GM18511 (cell line): Measurements from ENCODE around the gene C22orf15.
A peak's percentile ranks its signal among the peaks of the same experiment; 100 is the strongest.
"Not testable (repeated sequence)": the region's sequence is repeated elsewhere in the genome, so short reads cannot be mapped to it uniquely, and the experiment has no call there.

Experiments used
- ATAC-seq: cut with Tn5 transposase; IDR thresholded peaks from one replicate; pipeline ENCODE4 v1.9.1; 2021; ENCODE audit warnings: mild to moderate bottlenecking, moderate library complexity; ENCODE audit not compliant: unreplicated experiment

The C22orf15 gene, protein sequence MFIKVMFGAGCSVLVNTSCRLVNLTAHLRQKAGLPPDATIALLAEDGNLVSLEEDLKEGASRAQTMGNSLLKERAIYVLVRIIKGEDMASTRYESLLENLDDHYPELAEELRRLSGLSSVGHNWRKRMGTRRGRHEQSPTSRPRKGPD

DNA sequence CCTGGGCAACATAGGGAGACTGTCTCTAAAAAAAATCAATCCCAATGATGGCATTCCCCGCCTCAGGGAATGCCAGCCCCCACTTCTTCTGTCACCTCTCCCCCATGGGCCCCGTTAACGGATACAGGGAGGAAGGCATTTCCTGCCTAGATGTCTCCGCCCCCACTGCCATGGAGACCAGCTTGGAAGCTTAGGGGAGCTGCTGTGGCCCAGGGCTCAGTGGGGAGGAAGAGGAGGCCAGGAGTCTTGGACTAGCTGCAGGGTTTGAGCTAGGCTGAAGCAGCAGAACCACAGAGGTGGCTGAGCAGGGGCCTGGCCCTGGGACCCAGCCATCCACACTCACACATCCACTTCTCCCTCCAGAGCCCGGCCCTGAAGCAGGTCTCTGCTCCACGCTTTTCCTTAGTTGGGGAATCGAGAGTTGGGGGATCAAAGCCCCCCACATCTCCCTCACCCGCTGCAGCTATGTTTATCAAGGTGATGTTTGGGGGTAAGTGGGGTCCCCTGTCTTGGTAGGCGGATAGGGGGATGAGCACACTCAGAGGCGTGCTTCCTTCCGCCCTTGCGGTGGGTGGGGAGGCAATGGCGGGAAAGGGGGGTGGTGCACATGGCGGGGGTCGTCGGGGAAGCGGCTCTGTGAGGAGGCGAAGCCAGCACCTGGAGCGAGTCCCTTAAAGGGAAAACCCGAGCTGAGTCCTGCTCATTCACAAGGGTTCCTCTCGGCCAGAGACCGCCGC is at the start of gene C22orf15:
C22orf15 (plus strand) TSS at position 149 of the 737 bp plus-strand sequence; CDS start at position 466, 317 bp downstream.
- ATAC-seq: no peak

DNA sequence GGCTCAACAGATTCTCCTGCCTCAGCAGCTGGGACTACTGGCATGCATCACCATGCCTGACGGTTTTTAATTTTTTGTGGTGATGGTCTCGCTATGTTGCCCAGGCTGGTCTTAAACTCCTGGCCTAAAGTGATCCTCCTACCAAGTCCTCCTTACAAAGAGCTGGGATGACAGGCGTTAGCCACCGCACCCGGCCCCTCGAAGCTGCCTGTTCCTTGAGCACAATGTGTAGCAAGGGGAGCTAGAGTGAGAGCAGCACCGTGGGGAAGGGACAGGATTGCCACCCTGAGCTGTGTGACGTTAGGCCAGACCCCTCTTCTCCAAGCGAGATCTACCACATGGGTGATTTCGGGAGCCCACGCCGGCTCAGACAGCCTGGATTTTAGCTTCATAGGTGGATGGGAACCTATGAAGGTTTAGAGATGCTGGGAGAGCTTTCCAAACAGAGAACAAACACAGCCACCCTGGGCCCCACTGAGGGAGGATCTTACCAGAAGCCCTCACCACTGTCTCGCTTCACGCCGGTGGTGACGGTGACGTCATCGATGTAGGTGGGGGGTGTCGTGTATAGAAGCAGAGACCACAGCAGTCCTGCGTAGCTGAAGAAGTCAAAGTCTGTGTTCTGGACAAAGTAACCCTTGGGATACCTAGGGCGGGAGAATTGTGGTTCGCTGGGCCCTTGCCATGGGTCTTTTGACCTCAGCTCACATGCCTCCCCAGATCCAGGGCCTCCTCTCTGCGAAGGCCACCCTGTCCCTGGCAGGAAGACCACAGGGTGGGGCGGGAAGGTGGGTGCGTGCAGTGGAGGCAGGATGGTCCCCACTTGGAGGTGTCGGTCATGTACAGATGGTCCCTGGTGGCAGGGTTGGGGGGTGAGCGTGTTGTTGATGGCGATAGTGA is 48.8 kb upstream of the C22orf15 start:
- ATAC-seq: no peak

DNA sequence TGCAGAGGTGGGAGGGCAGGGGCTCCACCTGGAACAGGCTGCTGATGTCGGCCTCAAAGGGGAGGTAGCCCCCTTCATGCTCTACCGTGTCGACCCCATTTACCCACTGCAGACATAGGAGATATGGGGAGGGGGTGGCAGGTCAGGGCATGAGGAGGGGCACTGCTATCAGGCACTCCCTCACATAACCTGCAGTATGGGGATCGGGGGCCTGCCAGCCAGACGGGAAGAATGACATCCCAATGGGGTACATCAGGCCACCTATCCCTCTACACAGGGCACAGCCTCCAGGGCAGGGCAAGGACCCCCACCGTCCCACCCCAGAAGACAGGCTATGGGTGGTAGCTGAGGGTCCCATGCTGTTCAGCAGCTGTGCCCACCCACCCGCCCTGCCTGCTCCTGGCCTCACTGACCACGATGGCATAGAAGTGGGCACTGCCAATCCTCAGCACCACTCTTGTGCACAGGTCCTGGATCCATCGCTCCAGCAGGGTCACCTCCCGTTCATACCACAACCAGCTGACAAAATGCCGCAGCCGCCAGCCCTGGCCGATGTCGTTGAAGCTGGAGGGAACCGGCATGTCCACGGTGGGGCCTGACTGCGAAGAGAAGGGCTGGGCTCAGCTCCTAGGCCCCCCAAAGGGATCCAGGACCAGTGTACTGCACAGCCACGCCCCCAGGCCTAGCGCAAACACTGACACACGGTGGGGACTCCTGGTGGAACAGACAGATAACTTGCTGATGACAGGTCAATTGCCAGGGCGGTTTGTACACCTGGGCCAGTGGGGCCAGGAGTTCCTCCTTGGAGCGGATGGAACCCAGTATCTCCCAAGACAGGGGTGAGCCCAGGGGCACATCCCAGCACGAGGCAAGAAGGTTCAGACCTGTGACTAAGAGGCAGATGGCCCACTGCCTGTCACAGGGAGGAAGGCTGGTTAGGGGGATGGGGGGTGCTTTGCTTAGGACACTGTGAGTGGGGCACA is 47.9 kb upstream of the C22orf15 start:
- no peak for ATAC-seq

DNA sequence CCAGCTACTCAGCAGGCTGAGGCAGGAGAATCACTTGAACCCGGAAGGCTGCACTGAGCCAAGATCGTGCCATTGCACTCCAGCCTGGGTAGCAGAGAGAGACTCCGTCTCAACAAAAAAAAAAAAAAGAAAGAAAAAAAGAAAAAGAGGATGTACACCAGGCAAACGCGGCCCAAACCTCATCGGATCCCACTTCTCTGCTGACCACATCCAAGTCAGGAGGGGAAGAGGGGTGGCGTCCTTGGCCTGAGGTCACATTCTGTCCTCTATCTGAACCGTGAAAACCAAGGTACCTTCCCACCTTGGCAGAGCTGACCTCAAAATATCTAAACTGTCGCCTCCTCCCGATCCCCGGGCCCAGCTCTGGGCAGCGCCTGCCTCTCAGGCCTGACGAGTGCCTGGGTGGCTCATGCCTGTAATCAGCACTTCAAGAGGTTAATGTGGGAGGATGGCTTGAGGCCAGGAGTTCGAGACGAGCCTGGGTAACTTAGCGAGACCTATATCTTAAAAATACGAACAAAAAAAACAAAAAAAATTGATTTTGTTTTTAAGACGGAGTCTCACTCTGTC is 46.9 kb upstream of the C22orf15 start:
- no peak for ATAC-seq

DNA sequence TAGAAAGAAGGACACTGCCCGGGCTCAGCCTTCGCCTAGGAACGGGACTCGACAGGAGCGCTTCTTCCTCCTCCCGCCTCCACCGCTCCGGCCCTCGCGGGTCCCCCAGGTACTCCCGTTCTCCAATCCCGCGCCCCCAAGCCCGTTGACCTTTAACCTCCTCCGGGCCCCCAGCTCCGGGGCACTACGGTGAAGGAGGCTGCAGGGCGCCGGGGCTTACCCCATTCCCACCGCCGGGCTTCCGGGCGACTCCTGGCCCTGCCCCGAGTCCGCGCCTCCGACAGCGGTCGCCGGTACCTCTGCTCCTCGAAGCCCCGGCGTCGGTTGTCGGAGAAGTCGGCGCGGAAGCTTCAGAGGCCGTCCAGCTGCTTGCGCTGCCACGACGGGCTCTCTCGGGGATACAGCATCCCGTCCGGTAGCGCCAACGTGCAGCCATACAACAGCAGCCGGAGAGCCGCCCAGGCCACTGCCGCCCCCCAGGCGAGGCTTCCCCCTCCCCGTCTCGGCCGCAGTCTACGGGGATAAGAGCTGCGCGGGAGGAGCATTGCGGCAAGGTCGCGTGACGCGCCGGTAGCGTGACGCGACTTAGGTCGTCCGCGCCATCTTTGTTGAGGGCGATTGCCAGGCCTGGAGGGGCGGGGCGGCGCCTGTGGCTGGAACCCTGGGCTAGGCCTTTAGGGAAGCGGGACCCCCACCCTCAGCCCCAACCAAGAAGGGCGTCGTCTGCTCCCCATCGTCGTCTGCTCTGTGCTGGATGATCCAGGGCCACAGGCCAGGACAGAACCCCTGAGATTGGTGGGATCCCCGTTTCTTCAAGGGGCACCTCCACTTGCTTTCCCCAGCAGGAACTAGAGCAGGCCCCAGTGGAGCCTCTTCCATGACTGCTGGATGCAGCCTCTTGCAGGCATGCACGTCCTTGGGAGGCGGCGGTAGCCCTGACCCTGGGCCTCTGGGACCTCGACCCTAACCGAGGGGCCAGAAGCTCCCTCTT is 45.7 kb upstream of the C22orf15 start:
- ATAC-seq: peak; percentile 81

DNA sequence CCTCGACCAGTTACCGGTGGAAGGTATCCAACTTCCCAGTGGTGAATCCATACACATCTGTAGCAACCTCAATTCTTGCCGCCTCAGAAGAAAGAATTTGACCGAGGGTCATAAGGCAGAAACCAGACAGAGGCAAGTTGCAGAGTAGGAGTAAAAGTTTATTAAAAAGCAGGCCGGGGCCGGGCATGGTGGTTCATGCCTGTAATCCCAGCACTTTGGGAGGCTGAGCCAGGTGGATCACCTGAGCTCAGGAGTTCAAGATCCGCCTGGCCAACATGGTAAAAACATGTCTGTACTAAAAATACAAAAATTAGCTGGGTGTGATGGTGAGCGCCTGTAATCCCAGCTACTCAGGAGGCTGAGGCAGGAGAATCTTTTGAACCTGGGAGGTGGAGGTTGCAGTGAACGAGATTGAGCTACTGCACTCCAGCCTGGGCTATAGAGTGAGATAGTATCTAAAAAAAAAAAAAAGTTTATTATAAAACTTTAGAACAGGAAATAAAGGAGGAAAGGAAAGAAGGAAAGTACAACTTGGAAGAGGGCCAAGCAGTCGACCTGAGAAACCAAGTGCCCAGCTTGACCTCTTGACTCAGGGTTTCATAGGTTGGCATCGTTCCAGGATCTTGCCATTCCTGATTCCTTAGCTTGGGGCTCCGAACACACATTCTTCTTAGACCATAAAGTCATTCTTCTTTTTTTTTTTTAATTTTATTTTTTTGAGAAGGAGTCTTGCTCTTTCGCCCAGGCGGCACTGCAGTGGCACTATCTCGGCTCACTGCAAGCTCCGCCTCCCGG is 44.2 kb upstream of the C22orf15 start:
- no peak for ATAC-seq

DNA sequence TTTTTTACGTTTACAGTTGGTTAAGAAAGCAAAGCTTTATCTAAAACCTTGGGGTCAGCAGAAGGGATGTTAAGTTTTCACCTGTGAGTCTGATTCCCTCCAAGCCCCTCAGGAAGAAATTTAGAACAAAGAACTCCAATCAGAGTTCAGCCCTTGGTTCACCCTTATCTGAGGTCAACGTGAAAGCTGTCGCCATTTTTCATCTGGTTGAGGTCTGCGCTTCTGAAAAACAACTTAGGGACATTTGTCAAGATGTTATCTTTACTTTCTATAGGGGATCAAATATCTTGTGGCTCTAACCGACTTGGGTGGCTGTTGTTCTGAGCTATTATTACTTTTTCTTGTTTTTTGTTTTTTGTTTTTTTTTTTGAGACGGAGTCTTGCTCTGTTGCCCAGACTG is 41.9 kb upstream of the C22orf15 start:
- no peak for ATAC-seq

DNA sequence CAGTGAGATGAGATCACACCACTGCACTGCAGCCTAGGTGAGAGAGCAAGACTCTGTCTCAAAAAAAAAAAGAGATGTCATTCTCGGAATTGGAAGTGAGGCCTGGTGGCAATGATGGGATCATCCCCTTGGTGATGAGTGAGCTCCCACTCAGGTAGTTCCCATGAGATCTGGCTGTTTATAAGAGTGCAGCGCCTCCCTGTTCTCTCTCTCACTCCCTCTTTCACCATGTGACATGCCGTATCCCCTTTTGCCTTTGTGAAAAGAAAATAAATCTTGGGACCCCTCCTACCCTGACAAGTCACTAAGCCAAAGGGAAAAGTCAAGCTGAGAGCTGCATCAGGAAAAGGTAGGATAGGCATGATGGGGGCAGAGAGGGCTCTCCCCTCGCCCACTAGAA is 40.6 kb upstream of the C22orf15 start:
- no peak for ATAC-seq

DNA sequence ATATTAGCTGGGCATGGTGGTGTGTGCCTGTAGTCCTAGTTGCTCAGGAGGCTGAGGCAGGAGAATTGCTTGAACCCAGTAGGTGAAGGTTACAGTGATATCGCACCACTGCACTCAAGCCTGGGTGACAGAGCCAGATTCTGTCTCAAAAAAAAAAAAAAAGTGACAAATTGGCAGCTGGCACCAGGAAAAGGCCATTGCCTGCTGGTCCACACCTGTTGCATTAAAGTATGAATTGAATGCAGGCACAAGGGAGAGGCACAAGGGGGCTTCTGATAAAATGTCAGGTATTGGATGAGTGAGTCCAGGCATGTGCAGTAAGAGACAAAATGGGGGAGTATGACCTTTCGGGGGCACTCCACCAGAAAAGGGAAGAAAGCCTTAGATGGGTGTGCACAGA is 40.1 kb upstream of the C22orf15 start:
- no peak for ATAC-seq

DNA sequence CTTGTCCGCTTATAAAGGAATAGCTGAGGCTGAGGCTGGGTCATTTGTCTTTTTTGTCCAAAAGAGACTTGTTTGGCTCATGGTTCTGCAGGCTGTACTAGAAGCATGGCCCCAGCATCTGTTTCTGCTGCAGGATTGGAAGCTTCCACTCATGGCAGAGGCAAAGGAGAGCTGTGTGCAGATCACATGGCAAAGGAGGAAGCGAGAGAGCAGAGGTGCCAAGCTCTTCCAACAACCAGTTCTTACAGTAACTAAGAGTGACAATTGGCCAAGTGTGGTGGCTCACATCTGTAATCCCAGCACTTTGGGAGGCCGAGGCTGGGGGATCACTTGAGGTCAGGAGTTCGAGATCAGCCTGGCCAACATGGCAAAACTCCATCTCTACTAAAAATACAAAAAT is 34.7 kb upstream of the C22orf15 start:
- not testable (repeated sequence) for ATAC-seq

DNA sequence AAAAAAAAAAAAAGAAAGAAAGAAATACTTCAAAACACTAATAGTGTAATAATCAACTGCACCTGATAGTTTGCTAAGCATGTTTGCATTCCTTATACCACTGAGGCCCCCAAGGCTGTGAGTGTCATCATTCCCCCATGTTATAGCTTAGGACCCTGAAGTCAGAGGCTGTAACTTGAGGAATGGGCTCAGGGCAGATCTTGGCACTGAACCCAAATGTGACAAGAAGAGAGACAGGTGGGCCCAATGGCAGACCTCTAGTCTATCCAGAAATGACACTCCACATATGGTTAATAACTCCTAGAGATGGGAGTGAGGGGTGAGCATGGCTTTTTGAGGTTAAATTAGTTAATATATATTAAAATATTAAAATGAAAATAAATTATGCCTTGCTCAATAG is 25.1 kb upstream of the C22orf15 start:
- ATAC-seq: no peak

DNA sequence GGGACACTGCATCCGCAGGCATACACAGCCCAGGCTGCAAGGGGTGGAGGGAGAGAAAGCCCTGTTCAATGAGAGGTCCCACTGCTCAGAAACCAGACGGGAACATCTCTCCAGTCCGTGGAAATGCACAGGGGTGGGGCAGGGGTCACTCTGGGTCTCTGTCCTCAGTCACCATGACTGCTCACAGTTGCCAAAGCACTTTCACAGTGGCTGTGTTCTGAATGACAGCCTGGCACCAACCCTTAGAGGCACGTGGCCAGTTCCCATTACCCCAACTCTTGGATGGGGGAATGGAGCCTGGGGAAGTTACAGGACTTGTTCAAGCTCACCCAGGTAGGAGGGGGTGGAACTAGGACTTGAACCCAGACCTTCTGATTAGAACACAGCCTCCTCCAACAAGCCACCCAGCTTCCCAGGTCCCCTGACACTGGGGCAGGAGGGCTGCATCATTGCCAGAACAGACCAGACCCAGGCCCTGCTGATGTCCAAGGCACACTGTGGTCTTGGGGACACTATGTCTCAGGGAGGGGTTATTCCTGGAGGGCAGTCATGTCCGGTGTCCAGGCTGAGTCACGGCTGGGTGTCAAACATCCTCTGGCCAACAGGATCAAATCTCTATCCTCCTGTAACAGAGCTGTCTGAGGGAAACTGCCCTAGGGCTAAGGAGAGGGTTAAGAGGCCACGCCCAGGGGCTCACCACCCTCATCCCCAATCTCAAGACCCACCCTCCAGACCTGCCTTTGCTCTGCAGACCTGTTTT is 20.1 kb upstream of the C22orf15 start:
- no peak for ATAC-seq

DNA sequence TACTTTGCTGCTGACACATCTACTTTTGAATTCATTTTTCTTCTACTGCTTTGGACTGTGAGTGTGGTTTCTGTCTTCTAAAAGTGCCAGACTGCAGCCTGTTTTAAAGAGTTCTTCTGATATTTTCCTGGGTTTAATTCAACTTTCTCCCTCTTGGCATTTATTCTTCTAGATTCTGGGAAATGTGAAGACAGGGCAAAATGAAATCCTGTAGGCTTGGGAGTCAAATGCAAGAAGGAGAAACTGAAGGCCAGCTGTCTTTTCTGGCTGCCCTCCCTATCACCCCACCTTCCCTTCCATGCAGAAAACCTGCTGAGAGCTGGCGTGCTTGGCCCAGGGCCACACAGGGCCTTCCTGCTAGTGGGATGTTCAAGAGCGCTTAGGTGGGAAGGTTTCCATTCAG is 19.5 kb upstream of the C22orf15 start:
- no peak for ATAC-seq

DNA sequence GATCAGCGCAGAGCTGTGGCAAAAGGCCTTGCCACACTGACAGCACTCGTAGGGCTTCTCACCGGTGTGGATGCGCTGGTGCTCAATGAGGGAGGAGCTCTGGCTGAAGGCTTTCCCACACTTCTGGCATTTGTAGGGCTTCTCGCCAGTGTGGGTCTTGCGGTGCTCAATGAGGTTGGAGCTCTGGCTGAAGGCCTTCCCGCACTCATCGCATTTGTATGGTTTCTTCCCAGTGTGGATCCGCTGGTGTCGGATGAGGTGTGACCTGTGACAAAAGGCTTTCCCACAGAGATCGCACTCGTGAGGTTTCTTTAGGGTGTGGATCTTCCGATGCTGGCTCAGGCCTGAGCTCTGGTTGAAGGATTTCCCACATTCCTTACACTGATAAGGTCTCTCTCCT is 18.8 kb upstream of the C22orf15 start:
- no peak for ATAC-seq

DNA sequence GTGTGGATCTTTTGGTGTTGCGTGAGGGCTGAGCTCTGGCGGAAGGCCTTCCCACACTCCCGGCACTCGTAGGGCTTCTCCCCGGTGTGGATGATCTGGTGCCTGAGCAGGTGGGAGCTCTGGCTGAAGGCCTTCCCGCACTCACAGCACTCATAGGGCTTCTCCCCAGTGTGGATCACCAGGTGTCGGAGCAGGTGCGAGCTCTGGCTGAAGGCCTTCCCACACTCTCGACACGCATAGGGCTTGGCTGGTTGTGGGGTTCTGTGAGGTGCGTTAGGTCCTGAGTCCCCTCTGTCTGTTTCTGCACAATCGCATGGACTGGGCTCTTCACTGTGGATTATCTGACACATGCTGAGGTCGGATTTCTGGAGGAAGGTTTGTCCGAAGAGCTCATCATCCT is 18.3 kb upstream of the C22orf15 start:
- ATAC-seq: no peak

DNA sequence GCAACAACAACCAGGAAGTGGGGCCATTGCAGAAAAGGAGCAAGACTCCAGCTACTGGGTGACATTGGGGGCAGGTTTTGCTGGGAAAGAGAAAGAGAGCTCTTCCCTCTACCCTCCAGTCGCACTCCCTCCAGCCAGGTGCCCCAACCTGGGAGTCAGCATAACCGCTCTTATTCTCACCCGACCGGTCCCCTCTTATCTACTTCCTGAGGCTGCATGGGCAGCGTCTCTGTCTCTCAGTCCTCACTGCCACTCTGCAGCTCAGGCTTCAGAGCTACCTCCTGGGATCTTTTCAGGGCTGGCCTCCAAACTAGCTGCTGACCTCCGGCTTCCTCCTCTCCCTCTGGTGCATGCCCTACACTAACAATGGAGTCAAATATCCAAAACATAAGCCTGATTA is 17.0 kb upstream of the C22orf15 start:
- ATAC-seq: no peak

DNA sequence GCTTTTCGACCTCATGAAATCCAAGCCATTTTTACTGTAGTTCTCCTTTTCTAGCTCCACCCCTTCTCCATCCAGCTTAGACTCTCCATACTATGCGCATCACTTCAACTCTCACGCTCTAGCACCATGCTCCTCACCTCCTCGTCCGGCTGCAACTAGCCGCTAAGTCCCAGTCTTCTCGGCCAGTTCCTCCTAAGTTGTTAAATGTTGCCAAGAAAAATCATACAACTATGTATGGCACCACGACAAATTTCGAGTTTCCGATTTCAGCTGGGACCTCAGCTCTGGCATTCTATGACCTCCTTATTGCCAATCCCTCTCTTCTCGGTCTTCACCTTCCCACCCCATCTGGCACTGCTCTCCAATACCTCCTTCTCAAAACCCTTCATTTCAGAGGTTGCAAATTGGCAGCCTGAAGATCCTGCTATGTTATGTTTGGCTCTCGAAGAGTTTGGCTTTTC is 12.9 kb upstream of the C22orf15 start:
- no peak for ATAC-seq

DNA sequence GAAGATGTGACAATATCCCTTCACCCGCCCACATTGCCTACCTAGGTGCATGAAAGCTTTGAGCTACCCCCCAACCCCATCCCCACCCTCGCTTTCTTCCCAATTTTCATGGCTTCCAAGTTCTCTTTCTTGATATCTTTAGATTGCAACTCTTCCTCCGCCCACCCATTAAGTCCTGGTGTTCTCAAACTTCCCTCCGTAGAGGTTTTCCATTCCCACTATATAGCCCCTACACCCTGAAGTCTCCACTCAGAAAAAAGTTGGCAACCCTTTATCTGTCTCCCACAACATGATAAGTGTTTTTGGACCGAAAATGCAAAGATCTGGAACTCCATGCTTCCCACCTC is 12.4 kb upstream of the C22orf15 start:
- ATAC-seq: no peak
